Ishikawa (cell line): ENCODE results near the gene SPATA1.
A peak's percentile ranks its signal among the peaks of the same experiment; 100 is the strongest.

Experiments used
- CEBPB ChIP-seq: IDR thresholded peaks from 2 replicates; pipeline ENCODE4 v1.6.1; 2012
- CREB1 ChIP-seq: IDR thresholded peaks from 2 replicates; pipeline ENCODE4 v1.6.1; 2012; ENCODE audit warnings: low read depth
- EGR1 ChIP-seq: IDR thresholded peaks from 2 replicates; pipeline ENCODE4 v1.6.1; 2012
- EP300 ChIP-seq: IDR thresholded peaks from 2 replicates; pipeline ENCODE4 v1.6.1; 2012; ENCODE audit warnings: borderline replicate concordance
- FOXM1 ChIP-seq: IDR thresholded peaks from 2 replicates; pipeline ENCODE4 v1.6.1; 2012; ENCODE audit warnings: low read depth, borderline replicate concordance
- NFIC ChIP-seq: IDR thresholded peaks from 2 replicates; pipeline ENCODE4 v1.6.1; 2012
- RAD21 ChIP-seq: IDR thresholded peaks from 2 replicates; pipeline ENCODE4 v1.6.1; 2012; ENCODE audit warnings: low read depth
- TAF1 ChIP-seq: IDR thresholded peaks from 2 replicates; pipeline ENCODE4 v1.6.1; 2012; ENCODE audit warnings: low read depth, mild to moderate bottlenecking
- TCF12 ChIP-seq: IDR thresholded peaks from 2 replicates; pipeline ENCODE4 v1.6.1; 2012; ENCODE audit warnings: low read depth
- TEAD4 ChIP-seq: IDR thresholded peaks from 2 replicates; pipeline ENCODE4 v1.6.1; 2012
- YY1 ChIP-seq: IDR thresholded peaks from 2 replicates; pipeline ENCODE4 v1.6.1; 2012; ENCODE audit warnings: low read depth
- ZBTB7A ChIP-seq: IDR thresholded peaks from 2 replicates; pipeline ENCODE4 v1.6.1; 2012; ENCODE audit warnings: low read depth
- TF ChIP-seq, protein P1 (sequence below): IDR thresholded peaks from 2 replicates; pipeline ENCODE4 v1.6.1; 2012
- TF ChIP-seq, protein P2 (sequence below): IDR thresholded peaks from 2 replicates; pipeline ENCODE4 v1.6.1; 2012
- TF ChIP-seq, protein P3 (sequence below): IDR thresholded peaks from 2 replicates; pipeline ENCODE4 v1.6.1; 2012; ENCODE audit warnings: low read depth, mild to moderate bottlenecking

Gene SPATA1

DNA sequence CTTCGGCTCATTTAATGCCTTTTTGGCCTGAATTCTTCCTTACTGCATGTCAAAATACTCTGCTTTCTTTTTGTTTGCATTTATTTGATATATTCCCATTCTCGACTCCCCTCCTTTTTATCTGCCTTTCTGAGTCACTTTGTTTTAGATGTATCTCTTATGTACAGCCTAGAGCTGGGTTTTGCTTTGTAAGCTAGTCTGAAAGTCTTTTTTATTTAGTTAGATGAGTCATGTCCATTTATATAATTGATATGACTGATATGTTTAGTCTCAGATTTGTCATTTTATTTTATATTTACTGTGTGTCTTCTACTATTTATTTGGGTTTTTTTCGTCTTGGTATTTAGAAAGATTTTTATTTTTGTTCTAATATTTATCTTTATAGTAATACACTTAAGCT, 33.8 kb downstream of the SPATA1 start:
- no peak for TF ChIP-seq NFIC
- TF ChIP-seq, protein P1, sequence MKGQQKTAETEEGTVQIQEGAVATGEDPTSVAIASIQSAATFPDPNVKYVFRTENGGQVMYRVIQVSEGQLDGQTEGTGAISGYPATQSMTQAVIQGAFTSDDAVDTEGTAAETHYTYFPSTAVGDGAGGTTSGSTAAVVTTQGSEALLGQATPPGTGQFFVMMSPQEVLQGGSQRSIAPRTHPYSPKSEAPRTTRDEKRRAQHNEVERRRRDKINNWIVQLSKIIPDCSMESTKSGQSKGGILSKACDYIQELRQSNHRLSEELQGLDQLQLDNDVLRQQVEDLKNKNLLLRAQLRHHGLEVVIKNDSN = no peak
- no peak for TF ChIP-seq FOXM1
- no peak for TF ChIP-seq CEBPB
- TF ChIP-seq, protein P2, sequence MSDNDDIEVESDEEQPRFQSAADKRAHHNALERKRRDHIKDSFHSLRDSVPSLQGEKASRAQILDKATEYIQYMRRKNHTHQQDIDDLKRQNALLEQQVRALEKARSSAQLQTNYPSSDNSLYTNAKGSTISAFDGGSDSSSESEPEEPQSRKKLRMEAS = no peak
- TF ChIP-seq EGR1 = no peak
- TF ChIP-seq TCF12 = no peak
- TF ChIP-seq RAD21 = no peak
- TF ChIP-seq TEAD4 = no peak
- TF ChIP-seq ZBTB7A = no peak
- TF ChIP-seq TAF1 = no peak

DNA sequence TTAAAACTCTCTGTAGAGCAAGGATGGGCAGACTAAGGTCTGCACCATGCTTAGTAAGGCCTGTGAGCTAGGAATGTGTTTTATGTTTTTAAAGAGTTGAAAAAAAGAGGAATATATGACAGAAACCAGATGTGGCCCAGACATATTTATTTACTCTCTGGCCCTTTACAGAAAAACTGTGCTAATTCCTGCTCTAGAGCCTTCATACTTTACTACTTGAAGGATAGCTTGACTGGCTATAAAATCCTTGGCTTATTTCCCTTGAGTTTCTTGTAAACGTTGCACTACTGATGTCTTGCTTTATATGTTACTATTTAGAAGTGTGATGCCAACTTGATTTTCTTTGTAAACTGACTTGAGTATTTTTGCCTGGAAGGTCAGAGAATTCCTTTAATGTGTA, 34.6 kb downstream of the SPATA1 start:
- TF ChIP-seq, protein P1 = no peak
- TF ChIP-seq, protein P3, sequence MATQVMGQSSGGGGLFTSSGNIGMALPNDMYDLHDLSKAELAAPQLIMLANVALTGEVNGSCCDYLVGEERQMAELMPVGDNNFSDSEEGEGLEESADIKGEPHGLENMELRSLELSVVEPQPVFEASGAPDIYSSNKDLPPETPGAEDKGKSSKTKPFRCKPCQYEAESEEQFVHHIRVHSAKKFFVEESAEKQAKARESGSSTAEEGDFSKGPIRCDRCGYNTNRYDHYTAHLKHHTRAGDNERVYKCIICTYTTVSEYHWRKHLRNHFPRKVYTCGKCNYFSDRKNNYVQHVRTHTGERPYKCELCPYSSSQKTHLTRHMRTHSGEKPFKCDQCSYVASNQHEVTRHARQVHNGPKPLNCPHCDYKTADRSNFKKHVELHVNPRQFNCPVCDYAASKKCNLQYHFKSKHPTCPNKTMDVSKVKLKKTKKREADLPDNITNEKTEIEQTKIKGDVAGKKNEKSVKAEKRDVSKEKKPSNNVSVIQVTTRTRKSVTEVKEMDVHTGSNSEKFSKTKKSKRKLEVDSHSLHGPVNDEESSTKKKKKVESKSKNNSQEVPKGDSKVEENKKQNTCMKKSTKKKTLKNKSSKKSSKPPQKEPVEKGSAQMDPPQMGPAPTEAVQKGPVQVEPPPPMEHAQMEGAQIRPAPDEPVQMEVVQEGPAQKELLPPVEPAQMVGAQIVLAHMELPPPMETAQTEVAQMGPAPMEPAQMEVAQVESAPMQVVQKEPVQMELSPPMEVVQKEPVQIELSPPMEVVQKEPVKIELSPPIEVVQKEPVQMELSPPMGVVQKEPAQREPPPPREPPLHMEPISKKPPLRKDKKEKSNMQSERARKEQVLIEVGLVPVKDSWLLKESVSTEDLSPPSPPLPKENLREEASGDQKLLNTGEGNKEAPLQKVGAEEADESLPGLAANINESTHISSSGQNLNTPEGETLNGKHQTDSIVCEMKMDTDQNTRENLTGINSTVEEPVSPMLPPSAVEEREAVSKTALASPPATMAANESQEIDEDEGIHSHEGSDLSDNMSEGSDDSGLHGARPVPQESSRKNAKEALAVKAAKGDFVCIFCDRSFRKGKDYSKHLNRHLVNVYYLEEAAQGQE = no peak
- TF ChIP-seq EGR1 = no peak
- TF ChIP-seq TAF1 = no peak
- TF ChIP-seq, protein P2 = no peak
- no peak for TF ChIP-seq TCF12
- no peak for TF ChIP-seq ZBTB7A
- TF ChIP-seq CREB1 = no peak
- TF ChIP-seq CEBPB = no peak
- no peak for TF ChIP-seq TEAD4
- no peak for TF ChIP-seq EP300
- no peak for TF ChIP-seq RAD21
- no peak for TF ChIP-seq YY1
- no peak for TF ChIP-seq FOXM1
- no peak for TF ChIP-seq NFIC

DNA sequence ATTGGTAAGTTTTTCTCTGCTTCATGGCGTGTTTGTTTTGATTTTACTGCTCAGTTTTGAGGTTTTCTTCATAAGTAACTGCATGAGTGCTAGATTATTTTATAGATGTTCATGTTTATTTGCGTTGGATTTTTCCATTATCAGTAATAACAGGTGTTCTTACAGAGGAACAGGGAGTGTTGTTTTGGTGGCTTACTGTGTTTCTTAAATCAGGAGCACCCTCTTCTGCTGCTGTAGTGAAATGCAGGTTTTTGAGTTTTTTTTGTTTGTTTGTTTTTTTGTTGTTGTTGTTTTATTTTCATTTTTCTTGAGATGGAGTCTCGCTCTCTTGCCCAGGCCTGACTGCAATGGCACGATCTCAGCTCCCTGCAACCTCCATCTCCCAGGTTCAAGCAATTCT, 35.5 kb downstream of the SPATA1 start:
- TF ChIP-seq ZBTB7A = no peak
- TF ChIP-seq RAD21 = peak; percentile 45

DNA sequence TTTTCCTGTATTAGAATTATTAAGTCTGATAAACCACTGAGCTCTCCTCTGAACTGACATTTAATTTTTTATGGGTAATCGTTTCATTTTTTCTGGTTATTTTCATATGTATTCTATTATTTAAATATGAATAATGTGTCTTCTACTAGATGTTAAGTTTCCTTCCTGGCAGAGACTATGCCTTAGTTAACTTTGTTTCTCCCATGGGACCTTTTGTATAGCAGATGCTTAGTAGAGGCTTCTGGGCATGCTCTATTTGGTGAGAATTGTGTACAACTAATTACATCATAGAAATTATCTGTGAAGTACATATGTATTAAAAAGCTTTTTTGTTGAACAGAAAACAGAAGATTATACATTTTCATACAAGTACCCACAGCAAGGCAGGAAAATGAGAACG, 44.6 kb downstream of the SPATA1 start:
- TF ChIP-seq YY1 (no peak), FOXM1 (no peak), ZBTB7A (no peak), TAF1 (no peak), EP300 (no peak), RAD21 (no peak), EGR1 (no peak), CEBPB (no peak), NFIC (no peak), TEAD4 (no peak)
- TF ChIP-seq, protein P3 = no peak
- TF ChIP-seq, protein P2 = no peak
- TF ChIP-seq, protein P1 = no peak

DNA sequence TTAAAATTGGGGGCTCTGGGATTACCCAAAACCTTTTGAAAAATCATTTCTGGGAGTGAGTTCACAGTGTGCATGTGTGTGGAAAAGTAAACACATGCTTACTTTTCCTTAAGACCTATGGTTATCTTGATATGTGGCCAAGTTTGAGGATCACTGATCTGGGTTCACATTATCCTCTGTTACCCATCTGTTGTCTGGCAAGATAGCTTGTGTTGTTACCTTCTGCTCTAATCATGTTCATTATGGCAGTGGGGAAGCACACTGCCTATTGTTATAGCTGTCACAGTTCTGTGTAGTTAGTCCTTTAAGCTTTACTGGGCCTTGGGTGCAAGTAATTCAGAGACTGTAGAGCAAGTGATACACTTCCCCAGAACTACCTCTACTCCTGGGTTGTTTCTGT, 63.0 kb downstream of the SPATA1 start:
- TF ChIP-seq NFIC (no peak), EGR1 (no peak), EP300 (no peak), RAD21 (no peak), ZBTB7A (no peak), TCF12 (no peak), CREB1 (no peak), TEAD4 (no peak), TAF1 (no peak), YY1 (no peak), FOXM1 (no peak), CEBPB (no peak)
- TF ChIP-seq, protein P3 = no peak
- TF ChIP-seq, protein P2 = no peak
